H54 (cell line): ENCODE measurements around the gene GSE1.

ENCODE experiments used
- DNase-seq: peaks from one replicate; pipeline ENCODE4 v3.0.0; 2011; ENCODE audit warnings: low spot score, mixed read lengths; ENCODE audit not compliant: insufficient read length
- FAIRE-seq: peaks from 3 replicates; lab custom pipeline; 2011; peaks lifted over from hg19 to GRCh38; lab: Jason Lieb, UNC
- POLR2A ChIP-seq: IDR thresholded peaks from 2 replicates; pipeline ENCODE4 v1.6.1; 2011; ENCODE audit warnings: low read depth, mild to moderate bottlenecking, low read length

GSE1 gene

GRCh38 chr16:85640254-85640558, 27.1 kb downstream of the GSE1 start:
- no peak for FAIRE-seq

DNA sequence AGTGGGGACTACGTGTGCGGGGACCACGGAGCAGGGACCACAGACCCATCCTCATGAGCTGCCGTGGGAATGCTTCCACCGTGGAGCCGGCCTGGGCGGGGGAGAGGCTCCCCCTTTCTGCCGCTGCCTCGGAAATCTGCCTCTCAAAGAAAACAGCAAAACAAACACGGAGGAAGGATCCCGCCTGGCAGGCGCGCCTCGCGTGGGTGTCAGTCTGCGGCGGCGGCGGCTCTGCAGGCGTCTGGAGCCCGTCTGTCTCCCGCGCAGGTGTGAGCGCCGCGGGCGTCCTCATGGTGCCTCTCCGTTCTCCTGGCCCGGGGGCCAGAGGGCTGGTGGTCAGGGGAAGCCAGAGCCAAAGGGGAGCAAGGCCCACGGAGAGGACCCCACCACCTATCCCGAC, 27.5 kb downstream of the GSE1 start:
- DNase-seq (no peak), FAIRE-seq (no peak)
- TF ChIP-seq POLR2A = no peak

More at GRCh38 chr16:85640254-85640558, 27.1 kb downstream of the GSE1 start:
- no peak for TF ChIP-seq POLR2A
- no peak for DNase-seq

DNA sequence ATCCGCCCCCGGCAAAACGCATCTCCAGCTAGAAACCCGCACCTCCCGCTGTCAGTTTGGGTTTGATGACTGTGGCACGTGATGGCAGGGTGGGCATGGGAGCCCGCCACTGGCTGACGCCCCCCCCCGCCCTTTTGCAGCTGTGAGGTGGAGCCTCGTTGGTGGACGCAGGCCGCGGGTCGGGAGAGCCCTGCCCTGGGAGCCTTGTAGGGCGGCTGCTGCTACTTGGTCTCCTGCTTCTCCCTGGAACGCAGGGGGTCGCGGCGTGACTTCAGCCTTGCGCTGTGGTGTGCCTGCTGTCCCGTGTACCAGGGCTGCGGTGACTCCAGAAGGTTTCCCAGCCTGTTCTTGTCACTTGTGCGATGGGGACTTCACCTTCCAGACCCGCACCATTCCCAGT, 28.2 kb downstream of the GSE1 start:
- DNase-seq = no peak
- no peak for FAIRE-seq
- TF ChIP-seq POLR2A = no peak

- FAIRE-seq (no peak), DNase-seq (no peak)
- TF ChIP-seq POLR2A = no peak
Measured at GRCh38 chr16:85641776-85642176, 28.7 kb downstream of the GSE1 start.

DNA sequence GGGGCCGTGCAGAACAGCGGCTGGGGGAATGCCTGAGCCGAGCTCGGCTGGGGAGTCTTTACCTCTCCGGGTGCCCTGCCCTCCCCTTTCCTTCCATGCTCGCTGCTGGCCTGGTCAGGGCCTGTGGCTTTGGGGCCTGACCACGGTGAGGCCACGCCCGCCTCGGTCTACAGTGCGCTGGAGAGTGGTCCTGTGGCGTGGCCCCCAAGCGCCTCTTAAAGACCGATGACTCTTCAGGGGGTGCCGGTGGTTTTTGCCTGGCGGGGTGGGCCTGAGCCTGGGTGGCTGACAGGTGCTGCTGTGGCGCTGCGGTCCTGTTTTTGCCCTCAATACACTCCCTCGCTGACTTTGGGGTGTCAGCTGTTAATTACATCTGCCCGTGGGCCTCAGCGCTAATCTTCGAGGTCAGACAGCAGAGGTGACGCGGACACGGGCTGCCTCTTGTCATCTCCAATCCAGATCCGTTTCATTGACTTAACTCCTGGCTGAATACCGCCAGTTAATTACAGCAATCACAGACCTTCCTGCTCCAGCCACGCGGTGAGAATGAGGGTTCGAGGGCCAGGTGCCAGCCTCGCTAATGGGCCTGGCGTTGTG, 29.7 kb downstream of the GSE1 start:
- DNase-seq = no peak
- FAIRE-seq = no peak
- no peak for TF ChIP-seq POLR2A

GRCh38 chr16:85643631-85644030, 30.5 kb downstream of the GSE1 start:
- no peak for TF ChIP-seq POLR2A
- no peak for FAIRE-seq

GRCh38 chr16:85644093-85644712, 31.1 kb downstream of the GSE1 start:
- DNase-seq (no peak), FAIRE-seq (no peak)
- TF ChIP-seq POLR2A = no peak

More at GRCh38 chr16:85643631-85644030, 30.5 kb downstream of the GSE1 start:
- no peak for DNase-seq

DNA sequence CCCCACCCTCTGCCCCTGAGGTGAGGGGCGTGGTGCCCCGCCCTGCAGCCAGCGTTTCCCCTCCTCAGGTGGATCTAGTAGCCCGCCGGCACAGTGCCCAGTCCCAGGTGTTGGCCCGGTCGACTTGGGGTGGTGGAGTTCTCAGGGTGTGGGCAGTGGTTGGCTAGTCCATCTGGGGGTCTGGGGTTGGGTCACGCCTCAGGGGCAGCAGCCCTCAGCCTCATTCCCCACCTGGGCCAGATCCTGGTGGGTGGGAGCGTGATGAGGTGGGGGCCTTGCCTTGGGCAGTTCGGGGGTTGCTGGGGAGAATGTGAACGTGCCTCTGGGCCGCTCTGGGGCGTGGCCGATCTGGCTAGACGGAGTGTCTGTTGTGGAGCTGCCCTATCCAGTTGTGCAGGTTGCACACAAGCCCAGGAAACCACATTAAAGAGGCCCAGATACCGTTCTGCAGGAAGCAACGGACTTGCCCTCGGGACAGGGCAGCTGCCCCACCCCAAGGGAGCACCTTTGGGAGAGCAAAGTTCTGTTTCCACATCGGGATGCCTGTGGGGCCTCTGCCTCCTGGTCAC, 32.0 kb downstream of the GSE1 start:
- FAIRE-seq (no peak), DNase-seq (no peak)
- TF ChIP-seq POLR2A = no peak

DNA sequence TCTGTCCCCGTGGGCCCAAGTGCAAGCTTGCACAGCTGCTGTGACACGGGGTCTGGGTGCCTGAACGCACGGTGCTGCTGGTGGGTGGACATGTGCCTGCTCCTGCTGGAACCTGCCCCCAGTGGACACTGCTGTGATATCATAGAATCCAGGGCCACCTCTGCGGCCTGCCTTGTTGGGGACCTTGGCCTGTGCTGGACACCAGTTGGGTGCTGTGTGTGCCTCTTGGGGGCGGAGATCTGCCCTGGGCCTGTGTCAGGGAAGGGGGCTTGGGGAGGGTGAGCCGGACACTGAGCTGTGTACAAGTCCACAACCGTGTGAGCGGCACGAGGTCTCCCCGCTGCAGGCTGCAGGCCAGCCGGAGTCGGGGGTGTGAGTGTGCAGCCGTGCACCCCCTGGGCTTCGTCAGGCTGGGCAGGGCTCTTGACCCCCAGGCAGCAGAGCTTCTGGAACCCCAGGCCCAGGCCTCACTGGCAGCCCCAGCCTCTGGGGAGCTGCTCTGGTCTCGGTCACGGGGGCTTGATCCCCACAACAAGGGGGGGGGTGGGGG, 33.3 kb downstream of the GSE1 start:
- DNase-seq = no peak
- no peak for FAIRE-seq
- TF ChIP-seq POLR2A = no peak

DNA sequence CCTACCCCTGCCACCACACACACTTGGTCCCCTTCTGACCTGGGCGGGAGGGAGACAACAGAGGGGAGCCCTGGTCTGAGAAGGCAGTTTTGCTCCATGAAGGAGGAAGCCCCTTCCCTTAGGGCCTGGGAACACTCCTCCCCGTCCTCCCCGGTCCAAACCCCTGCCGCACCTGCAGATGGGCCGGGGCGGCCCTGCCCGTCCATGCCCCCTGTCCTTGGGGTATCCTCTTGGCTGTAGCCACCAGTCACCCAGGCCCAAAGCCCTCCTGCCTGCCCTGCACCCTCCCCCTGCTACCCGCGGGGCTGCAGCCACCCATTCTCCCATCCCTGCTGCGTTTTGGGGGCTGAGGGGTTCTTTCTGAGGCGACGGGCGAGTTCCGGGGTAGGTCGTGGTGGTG, 33.9 kb downstream of the GSE1 start:
- DNase-seq (no peak), FAIRE-seq (no peak)
- TF ChIP-seq POLR2A = no peak

DNA sequence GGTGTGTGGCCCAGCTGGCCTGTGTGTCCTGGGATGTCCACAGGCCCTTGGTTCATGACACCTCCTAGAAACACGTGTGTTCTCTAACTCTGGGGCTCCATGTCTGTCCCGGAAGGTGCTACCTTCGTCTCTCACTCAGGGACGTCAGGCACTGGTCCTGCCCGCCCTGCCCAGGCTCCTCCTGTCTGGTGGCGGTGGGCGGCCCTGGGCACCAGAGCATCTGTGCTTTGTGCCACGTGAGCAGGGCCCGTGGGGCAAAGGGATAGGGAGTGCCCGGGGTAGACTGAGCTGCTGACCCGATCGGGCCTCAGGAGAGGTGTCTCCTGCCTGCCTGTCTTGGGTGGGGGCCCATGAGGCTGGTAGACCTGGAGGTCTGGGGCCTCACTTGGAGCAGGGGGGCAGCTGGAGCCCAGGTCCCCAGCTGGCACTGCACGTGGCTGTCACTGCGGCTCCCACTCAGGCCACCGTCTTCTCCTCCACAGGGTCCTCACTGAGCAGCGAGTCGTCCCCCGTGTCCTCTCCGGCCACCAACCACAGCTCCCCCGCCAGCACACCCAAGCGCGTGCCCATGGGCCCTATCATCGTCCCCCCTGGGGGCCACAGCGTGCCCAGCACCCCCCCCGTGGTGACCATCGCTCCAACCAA, 35.1 kb downstream of the GSE1 start:
- FAIRE-seq (no peak), DNase-seq (no peak)
- TF ChIP-seq POLR2A = no peak

DNA sequence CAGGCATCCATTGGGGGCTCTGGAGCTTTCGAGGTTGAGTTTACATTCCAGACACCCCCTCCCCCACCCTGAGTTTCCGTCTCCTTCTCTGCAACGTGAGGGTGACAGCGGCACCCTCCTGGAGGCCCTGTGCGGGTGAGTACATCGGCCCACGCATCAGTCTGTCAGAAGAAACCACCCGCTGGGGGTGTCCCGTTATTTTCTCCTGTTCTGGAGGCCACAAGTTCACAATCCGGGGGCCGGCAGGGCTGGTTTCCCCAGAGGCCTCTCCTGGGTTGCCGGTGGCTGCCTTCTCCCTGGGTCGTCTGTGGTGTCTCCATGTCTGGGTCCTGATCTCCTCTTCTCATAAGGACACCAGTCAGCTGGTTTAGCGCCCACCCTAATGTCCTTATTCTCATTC, 35.7 kb downstream of the GSE1 start:
- no peak for TF ChIP-seq POLR2A
- FAIRE-seq = no peak

GRCh38 chr16:85649411-85650134, 36.5 kb downstream of the GSE1 start:
- TF ChIP-seq POLR2A = no peak
- no peak for FAIRE-seq

More for the DNA sequence above, 35.7 kb downstream of the GSE1 start:
- no peak for DNase-seq

More at GRCh38 chr16:85649411-85650134, 36.5 kb downstream of the GSE1 start:
- no peak for DNase-seq
